ENCODE results near the gene JAZF1.

DNA sequence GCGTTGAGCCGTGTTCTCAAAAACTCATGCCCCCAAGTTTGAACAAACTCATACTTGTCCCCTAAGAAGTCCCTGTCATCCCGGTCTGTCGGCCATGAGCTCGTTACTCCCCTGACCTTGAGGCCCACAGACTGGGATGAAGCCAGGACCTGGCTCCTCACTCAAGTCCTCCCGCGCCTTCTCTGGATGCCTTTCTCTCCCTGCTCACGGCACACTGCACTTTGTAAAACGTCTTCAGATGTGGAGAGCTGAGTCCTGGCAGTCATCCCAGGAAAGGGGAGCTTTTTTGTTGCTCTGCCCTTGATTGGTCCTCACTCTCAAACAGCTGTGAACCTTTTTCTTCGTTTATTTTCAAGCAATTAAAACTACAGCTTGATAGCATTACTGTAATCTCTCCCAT is 110.8 kb downstream of the JAZF1 start:
- TF ChIP-seq, protein P1, sequence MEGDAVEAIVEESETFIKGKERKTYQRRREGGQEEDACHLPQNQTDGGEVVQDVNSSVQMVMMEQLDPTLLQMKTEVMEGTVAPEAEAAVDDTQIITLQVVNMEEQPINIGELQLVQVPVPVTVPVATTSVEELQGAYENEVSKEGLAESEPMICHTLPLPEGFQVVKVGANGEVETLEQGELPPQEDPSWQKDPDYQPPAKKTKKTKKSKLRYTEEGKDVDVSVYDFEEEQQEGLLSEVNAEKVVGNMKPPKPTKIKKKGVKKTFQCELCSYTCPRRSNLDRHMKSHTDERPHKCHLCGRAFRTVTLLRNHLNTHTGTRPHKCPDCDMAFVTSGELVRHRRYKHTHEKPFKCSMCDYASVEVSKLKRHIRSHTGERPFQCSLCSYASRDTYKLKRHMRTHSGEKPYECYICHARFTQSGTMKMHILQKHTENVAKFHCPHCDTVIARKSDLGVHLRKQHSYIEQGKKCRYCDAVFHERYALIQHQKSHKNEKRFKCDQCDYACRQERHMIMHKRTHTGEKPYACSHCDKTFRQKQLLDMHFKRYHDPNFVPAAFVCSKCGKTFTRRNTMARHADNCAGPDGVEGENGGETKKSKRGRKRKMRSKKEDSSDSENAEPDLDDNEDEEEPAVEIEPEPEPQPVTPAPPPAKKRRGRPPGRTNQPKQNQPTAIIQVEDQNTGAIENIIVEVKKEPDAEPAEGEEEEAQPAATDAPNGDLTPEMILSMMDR (IDR thresholded peaks at IDR 0.05; ENCODE audit: low read length) = no peak
- no peak for TF ChIP-seq EZH2 (IDR thresholded peaks at IDR 0.05; ENCODE audit: borderline replicate concordance, low read length)

All from OCI-LY1 (cell line).